Ovary (tissue), 3 donors: ENCODE results near the gene EVC2.

ENCODE experiments used
- POLR2A ChIP-seq: fragments of 450-650 bp; IDR thresholded peaks from one replicate; pipeline ENCODE4 v1.6.1; 2017; ENCODE audit warnings: antibody characterized with exemption, mild to moderate bottlenecking, moderate library complexity
- TF ChIP-seq, protein P1 (sequence below), 3 donors: fragments of 450-650 bp in 2 of 3; fragments of 200-600 bp in 1 of 3; IDR thresholded peaks; one replicate each; pipeline versions ENCODE4 v1.5.1 to v1.8.0; 2016 to 2022; ENCODE audit warnings: antibody characterized with exemption in 3 of 3, mild to moderate bottlenecking in 1 of 3
- donor health status: DM: no; HTN: no; CAD: no.

- TF ChIP-seq POLR2A = no peak
- TF ChIP-seq, protein P1, sequence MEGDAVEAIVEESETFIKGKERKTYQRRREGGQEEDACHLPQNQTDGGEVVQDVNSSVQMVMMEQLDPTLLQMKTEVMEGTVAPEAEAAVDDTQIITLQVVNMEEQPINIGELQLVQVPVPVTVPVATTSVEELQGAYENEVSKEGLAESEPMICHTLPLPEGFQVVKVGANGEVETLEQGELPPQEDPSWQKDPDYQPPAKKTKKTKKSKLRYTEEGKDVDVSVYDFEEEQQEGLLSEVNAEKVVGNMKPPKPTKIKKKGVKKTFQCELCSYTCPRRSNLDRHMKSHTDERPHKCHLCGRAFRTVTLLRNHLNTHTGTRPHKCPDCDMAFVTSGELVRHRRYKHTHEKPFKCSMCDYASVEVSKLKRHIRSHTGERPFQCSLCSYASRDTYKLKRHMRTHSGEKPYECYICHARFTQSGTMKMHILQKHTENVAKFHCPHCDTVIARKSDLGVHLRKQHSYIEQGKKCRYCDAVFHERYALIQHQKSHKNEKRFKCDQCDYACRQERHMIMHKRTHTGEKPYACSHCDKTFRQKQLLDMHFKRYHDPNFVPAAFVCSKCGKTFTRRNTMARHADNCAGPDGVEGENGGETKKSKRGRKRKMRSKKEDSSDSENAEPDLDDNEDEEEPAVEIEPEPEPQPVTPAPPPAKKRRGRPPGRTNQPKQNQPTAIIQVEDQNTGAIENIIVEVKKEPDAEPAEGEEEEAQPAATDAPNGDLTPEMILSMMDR (IDR thresholded peaks at IDR 0.05) = no peak
These were observed 31.6 kb downstream of the EVC2 start for GRCh38 chr4:5676763-5677162.
